RWPE2 (cell line): ENCODE data around the gene ST8SIA6.
"Not testable (repeated sequence)": the region's sequence is repeated elsewhere in the genome, so short reads cannot be mapped to it uniquely, and the experiment has no call there.

Source experiments
- ATAC-seq: fragments of 200-7000 bp; cut with Tn5 transposase; 3 replicates; pipeline ENCODE4 v1.9.1; 2021; ENCODE audit warnings: low read depth
- DNase-seq: peaks from one replicate; pipeline ENCODE4 v3.0.0-alpha.2; 2020; ENCODE audit warnings: low spot score
- H3K27ac ChIP-seq: fragments of 450-650 bp; 2 replicates; pipeline ENCODE4 v1.5.1; 2017; ENCODE audit warnings: mild to moderate bottlenecking; ENCODE audit not compliant: poor library complexity, severe bottlenecking
- H3K27me3 ChIP-seq: fragments of 250-450 bp; sonication (Bioruptor Pico); 2 replicates; pipeline ENCODE4 v1.5.1; 2021; ENCODE audit warnings: mild to moderate bottlenecking, moderate library complexity; ENCODE audit not compliant: insufficient read depth, poor library complexity, severe bottlenecking
- H3K36me3 ChIP-seq: fragments of 250-450 bp; sonication (Bioruptor Pico); 2 replicates; pipeline ENCODE4 v1.5.1; 2020; ENCODE audit warnings: low read depth, mild to moderate bottlenecking, moderate library complexity
- H3K4me1 ChIP-seq: fragments of 250-450 bp; sonication (Bioruptor Pico); 2 replicates; pipeline ENCODE4 v1.5.1; 2021; ENCODE audit warnings: mild to moderate bottlenecking, moderate library complexity; ENCODE audit not compliant: insufficient read depth, poor library complexity, severe bottlenecking
- H3K4me3 ChIP-seq: fragments of 250-450 bp; sonication (Bioruptor Pico); 2 replicates; pipeline ENCODE4 v1.5.1; 2021; ENCODE audit warnings: mild to moderate bottlenecking, moderate library complexity; ENCODE audit not compliant: severe bottlenecking
- H3K9me3 ChIP-seq: fragments of 250-450 bp; sonication (Bioruptor Pico); 2 replicates; pipeline ENCODE4 v1.5.1; 2021; ENCODE audit warnings: mild to moderate bottlenecking, moderate library complexity; ENCODE audit not compliant: severe bottlenecking
- TF ChIP-seq, protein P1 (sequence below): fragments of 450-650 bp; IDR thresholded peaks from one replicate; pipeline ENCODE4 v1.5.1; 2017; ENCODE audit warnings: mild to moderate bottlenecking, moderate library complexity; ENCODE audit not compliant: poor library complexity, severe bottlenecking

The ST8SIA6 gene, protein sequence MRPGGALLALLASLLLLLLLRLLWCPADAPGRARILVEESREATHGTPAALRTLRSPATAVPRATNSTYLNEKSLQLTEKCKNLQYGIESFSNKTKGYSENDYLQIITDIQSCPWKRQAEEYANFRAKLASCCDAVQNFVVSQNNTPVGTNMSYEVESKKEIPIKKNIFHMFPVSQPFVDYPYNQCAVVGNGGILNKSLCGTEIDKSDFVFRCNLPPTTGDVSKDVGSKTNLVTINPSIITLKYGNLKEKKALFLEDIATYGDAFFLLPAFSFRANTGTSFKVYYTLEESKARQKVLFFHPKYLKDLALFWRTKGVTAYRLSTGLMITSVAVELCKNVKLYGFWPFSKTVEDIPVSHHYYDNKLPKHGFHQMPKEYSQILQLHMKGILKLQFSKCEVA

GRCh38 chr10:17454161-17455014 is at the start of gene ST8SIA6:
Gene ST8SIA6, minus strand, starts transcription at chr10:17454595. Its CDS starts 340 bp downstream, at chr10:17454255.
- ATAC-seq, result peak; percentile 55
- TF ChIP-seq, protein P1, sequence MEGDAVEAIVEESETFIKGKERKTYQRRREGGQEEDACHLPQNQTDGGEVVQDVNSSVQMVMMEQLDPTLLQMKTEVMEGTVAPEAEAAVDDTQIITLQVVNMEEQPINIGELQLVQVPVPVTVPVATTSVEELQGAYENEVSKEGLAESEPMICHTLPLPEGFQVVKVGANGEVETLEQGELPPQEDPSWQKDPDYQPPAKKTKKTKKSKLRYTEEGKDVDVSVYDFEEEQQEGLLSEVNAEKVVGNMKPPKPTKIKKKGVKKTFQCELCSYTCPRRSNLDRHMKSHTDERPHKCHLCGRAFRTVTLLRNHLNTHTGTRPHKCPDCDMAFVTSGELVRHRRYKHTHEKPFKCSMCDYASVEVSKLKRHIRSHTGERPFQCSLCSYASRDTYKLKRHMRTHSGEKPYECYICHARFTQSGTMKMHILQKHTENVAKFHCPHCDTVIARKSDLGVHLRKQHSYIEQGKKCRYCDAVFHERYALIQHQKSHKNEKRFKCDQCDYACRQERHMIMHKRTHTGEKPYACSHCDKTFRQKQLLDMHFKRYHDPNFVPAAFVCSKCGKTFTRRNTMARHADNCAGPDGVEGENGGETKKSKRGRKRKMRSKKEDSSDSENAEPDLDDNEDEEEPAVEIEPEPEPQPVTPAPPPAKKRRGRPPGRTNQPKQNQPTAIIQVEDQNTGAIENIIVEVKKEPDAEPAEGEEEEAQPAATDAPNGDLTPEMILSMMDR, result peak; percentile 41
- Histone ChIP-seq H3K36me3 (no peaks in the 10 kb centered on the region), H3K9me3 (peaks cover under 1% of the 10 kb centered on the region), H3K4me1 (peaks cover 4% of the 10 kb centered on the region), H3K27ac (no peak within 1 kb of the TSS), H3K27me3 (no peaks in the 10 kb centered on the region), H3K4me3 (peak within 1 kb of the TSS; percentile 91)
- DNase-seq, result peak; percentile 55

DNA sequence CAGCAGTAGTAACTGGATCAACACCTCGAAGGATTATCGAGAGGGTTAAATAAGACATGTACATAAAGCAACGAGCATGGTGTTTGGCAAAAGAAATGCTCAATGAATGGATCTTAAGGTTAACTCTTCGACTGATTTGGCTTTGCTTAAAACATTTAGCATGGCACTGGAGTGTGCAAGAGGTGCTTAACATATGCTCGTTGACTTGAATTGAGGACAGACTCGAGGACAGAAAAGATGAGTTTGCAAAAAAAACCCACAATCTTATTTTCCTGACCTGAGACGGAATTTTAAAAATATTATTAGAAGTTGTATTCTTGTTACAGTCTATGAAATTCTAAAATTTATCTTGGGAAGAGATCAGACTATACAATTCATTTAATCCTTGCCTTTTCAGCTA is 49.4 kb upstream of the ST8SIA6 start:
- Histone ChIP-seq H3K4me1 (no peaks in the 10 kb centered on the region), H3K4me3 (no peak overlapping the region), H3K27me3 (no peaks in the 10 kb centered on the region), H3K27ac (no peak overlapping the region), H3K9me3 (no peaks in the 10 kb centered on the region), H3K36me3 (no peaks in the 10 kb centered on the region)
- DNase-seq, result no peak
- ATAC-seq, result no peak
- TF ChIP-seq, protein P1, result no peak

GRCh38 chr10:17502814-17503213 is 48.4 kb upstream of the ST8SIA6 start:
- no peak for ATAC-seq
- no peaks in the 10 kb centered on the region for H3K9me3 ChIP-seq
- no peaks in the 10 kb centered on the region for H3K27me3 ChIP-seq
- H3K4me1 ChIP-seq, result no peaks in the 10 kb centered on the region
- no peak for DNase-seq
- H3K36me3 ChIP-seq, result no peaks in the 10 kb centered on the region
- TF ChIP-seq, protein P1, result no peak
- no peak overlapping the region for H3K4me3 ChIP-seq
- no peak overlapping the region for H3K27ac ChIP-seq

DNA sequence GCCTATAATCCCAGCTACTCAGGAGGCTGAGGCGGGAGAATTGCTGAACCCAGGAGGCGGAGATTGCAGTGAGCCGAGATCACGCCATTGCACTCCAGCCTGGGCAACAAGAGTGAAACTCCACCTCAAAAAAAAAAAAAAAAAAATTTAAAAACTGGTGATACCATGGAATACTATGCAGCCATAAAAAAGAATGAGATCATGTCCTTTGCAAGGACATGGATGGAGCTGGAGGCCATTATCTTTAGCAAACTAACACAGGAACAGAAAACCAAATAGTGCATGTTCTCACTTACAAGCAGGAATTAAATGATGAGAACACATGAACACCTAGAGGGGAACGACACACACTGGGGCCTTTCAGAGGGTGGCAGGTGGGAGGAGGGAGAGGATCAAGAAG is 44.6 kb upstream of the ST8SIA6 start:
- not testable (repeated sequence) for H3K36me3 ChIP-seq, H3K9me3 ChIP-seq, ATAC-seq, H3K27me3 ChIP-seq, DNase-seq, H3K4me1 ChIP-seq, H3K4me3 ChIP-seq, H3K27ac ChIP-seq

DNA sequence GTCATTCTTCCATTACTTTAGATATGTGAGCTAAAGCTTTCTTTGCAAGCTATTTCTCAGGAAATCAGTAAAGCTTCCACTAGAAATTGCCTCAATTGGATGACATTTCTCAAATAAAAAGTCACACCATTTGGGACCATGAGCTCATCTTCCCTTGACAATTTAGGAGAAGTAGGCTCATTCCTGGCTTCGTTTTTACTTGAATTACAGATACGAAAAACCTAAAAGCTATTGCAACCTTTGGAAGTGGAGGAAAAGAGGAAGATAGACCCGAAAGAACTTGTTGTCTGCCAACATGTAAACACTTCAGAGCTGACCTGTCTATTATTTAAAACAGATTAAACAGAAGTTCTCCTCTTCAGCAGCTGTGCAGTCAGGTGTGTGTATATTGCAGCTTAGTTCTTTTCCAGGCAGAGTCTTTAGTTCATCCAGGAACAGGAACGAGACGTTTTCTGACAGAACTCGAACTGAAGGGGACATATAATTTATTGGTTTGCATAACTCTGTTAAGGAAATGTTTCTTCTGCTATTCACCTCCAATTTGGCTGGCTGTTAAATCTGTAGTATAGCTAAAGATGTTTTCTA is 43.1 kb upstream of the ST8SIA6 start:
- Histone ChIP-seq H3K4me1 (no peaks in the 10 kb centered on the region), H3K27me3 (no peaks in the 10 kb centered on the region), H3K4me3 (no peak overlapping the region), H3K9me3 (no peaks in the 10 kb centered on the region), H3K27ac (no peak overlapping the region), H3K36me3 (no peaks in the 10 kb centered on the region)
- TF ChIP-seq, protein P1, result no peak
- ATAC-seq (no peak), DNase-seq (no peak)
